Measurements from ENCODE around the gene RAD51B. TPM values are rescaled to one million over a fixed set of nuclear protein-coding genes. Genes with fewer than 3 reads are reported as not detected.

The RAD51B gene
- total and polyA plus RNA-seq, 2 of the 13 experiments (the other 11 are each of a cell fraction or from before 2014, with no cell fraction given) = 7.0 to 9.5 TPM

GRCh38 chr14:68520637-68521556 is 701.3 kb downstream of the RAD51B start (continued):
- TF ChIP-seq, protein P1, sequence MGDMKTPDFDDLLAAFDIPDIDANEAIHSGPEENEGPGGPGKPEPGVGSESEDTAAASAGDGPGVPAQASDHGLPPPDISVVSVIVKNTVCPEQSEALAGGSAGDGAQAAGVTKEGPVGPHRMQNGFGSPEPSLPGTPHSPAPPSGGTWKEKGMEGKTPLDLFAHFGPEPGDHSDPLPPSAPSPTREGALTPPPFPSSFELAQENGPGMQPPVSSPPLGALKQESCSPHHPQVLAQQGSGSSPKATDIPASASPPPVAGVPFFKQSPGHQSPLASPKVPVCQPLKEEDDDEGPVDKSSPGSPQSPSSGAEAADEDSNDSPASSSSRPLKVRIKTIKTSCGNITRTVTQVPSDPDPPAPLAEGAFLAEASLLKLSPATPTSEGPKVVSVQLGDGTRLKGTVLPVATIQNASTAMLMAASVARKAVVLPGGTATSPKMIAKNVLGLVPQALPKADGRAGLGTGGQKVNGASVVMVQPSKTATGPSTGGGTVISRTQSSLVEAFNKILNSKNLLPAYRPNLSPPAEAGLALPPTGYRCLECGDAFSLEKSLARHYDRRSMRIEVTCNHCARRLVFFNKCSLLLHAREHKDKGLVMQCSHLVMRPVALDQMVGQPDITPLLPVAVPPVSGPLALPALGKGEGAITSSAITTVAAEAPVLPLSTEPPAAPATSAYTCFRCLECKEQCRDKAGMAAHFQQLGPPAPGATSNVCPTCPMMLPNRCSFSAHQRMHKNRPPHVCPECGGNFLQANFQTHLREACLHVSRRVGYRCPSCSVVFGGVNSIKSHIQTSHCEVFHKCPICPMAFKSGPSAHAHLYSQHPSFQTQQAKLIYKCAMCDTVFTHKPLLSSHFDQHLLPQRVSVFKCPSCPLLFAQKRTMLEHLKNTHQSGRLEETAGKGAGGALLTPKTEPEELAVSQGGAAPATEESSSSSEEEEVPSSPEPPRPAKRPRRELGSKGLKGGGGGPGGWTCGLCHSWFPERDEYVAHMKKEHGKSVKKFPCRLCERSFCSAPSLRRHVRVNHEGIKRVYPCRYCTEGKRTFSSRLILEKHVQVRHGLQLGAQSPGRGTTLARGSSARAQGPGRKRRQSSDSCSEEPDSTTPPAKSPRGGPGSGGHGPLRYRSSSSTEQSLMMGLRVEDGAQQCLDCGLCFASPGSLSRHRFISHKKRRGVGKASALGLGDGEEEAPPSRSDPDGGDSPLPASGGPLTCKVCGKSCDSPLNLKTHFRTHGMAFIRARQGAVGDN (CRISPR knock-in tag; IDR thresholded peaks at IDR 0.05) = peak; percentile 27
- TF ChIP-seq SP1 (IDR thresholded peaks at IDR 0.05) = no peak
- TF ChIP-seq SP1 (CRISPR knock-in tag; IDR thresholded peaks at IDR 0.05) = no peak
- TF ChIP-seq ZNF558 (CRISPR knock-in tag; IDR thresholded peaks at IDR 0.05; ENCODE audit: borderline replicate concordance) = no peak
- peak; percentile 38 for TF ChIP-seq GATAD2A (CRISPR knock-in tag; IDR thresholded peaks at IDR 0.05)
- no peak for TF ChIP-seq POLR2G (IDR thresholded peaks at IDR 0.05; ENCODE audit: low read depth, low read length)
- TF ChIP-seq LCORL (IDR thresholded peaks at IDR 0.05) = peak; percentile 60; the same call in 1 of the 2 replicates
- TF ChIP-seq LCORL (CRISPR knock-in tag; IDR thresholded peaks at IDR 0.05) = peak; percentile 67
- no peak; the same call in 1 of the 2 replicates for TF ChIP-seq SIN3A (IDR thresholded peaks at IDR 0.05; ENCODE audit: borderline replicate concordance, low read depth, low read length)
- no peak for TF ChIP-seq ZNF335 (CRISPR knock-in tag; IDR thresholded peaks at IDR 0.05)
- TF ChIP-seq ZNF274 (CRISPR knock-in tag; IDR thresholded peaks at IDR 0.05) = no peak
- TF ChIP-seq EEA1 (CRISPR knock-in tag; IDR thresholded peaks at IDR 0.05; ENCODE audit: borderline replicate concordance) = no peak
- no peak for TF ChIP-seq ZBTB20 (CRISPR knock-in tag; IDR thresholded peaks at IDR 0.05; ENCODE audit: borderline replicate concordance, low read depth)
- no peak for TF ChIP-seq ZNF431 (CRISPR knock-in tag; IDR thresholded peaks at IDR 0.05; ENCODE audit: borderline replicate concordance, low read depth)
- TF ChIP-seq ZNF605 (CRISPR knock-in tag; IDR thresholded peaks at IDR 0.05) = no peak
- 0 out of 2 replicates have a peak, but pooled peaks have one; percentile 13 for TF ChIP-seq ZNF792 (CRISPR knock-in tag; IDR thresholded peaks at IDR 0.05)
- no peak for TF ChIP-seq CENPX (CRISPR knock-in tag; IDR thresholded peaks at IDR 0.05)
- 0 out of 2 replicates have a peak, but pooled peaks have one; percentile 35 for TF ChIP-seq TBX2 (CRISPR knock-in tag; IDR thresholded peaks at IDR 0.05; ENCODE audit: borderline replicate concordance)
- no peak for TF ChIP-seq ZNF30 (CRISPR knock-in tag; IDR thresholded peaks at IDR 0.05)
- no peak for TF ChIP-seq ZNF784 (CRISPR knock-in tag; IDR thresholded peaks at IDR 0.05; ENCODE audit: borderline replicate concordance)
- TF ChIP-seq, protein P2, sequence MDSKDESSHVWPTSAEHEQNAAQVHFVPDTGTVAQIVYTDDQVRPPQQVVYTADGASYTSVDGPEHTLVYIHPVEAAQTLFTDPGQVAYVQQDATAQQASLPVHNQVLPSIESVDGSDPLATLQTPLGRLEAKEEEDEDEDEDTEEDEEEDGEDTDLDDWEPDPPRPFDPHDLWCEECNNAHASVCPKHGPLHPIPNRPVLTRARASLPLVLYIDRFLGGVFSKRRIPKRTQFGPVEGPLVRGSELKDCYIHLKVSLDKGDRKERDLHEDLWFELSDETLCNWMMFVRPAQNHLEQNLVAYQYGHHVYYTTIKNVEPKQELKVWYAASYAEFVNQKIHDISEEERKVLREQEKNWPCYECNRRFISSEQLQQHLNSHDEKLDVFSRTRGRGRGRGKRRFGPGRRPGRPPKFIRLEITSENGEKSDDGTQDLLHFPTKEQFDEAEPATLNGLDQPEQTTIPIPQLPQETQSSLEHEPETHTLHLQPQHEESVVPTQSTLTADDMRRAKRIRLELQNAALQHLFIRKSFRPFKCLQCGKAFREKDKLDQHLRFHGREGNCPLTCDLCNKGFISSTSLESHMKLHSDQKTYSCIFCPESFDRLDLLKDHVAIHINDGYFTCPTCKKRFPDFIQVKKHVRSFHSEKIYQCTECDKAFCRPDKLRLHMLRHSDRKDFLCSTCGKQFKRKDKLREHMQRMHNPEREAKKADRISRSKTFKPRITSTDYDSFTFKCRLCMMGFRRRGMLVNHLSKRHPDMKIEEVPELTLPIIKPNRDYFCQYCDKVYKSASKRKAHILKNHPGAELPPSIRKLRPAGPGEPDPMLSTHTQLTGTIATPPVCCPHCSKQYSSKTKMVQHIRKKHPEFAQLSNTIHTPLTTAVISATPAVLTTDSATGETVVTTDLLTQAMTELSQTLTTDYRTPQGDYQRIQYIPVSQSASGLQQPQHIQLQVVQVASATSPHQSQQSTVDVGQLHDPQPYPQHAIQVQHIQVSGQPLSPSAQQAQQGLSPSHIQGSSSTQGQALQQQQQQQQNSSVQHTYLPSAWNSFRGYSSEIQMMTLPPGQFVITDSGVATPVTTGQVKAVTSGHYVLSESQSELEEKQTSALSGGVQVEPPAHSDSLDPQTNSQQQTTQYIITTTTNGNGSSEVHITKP (CRISPR knock-in tag; IDR thresholded peaks at IDR 0.05; ENCODE audit: low read depth) = no peak
- TF ChIP-seq BRCA1 (CRISPR knock-in tag; IDR thresholded peaks at IDR 0.05) = no peak

All from HepG2 (cell line).